Smooth muscle cell (in vitro differentiated cells): ENCODE measurements around the gene PPP6R1. TPM values are rescaled to one million over a fixed set of nuclear protein-coding genes. Genes with fewer than 3 reads are reported as not detected.

ENCODE experiments used
- DNase-seq: peaks from one replicate; lab custom pipeline; 2025; ENCODE audit not compliant: unreplicated experiment; lab: John Stamatoyannopoulos, UW
- H2AFZ ChIP-seq: fragments of 200-600 bp; sonication (generic); 2 replicates; pipeline ENCODE4 v1.6.0; 2016; ENCODE audit warnings: antibody characterized with exemption, low read depth, mild to moderate bottlenecking
- H3F3A ChIP-seq: fragments of 200-600 bp; sonication (generic); 2 replicates; pipeline ENCODE4 v1.6.0; 2017; ENCODE audit warnings: antibody characterized with exemption, low read depth
- H3K27ac ChIP-seq: fragments of 200-600 bp; sonication (generic); 2 replicates; pipeline ENCODE4 v1.5.1; 2016; ENCODE audit warnings: low read depth, mild to moderate bottlenecking
- H3K27me3 ChIP-seq: fragments of 200-600 bp; sonication (generic); 2 replicates; pipeline ENCODE4 v1.6.1; 2016; ENCODE audit warnings: low read depth, mild to moderate bottlenecking
- H3K36me3 ChIP-seq: fragments of 200-600 bp; sonication (generic); 2 replicates; pipeline ENCODE4 v1.5.1; 2016; ENCODE audit warnings: low read depth
- H3K4me1 ChIP-seq: fragments of 200-600 bp; sonication (generic); 2 replicates; pipeline ENCODE4 v1.5.1; 2016; ENCODE audit warnings: low read depth
- H3K4me2 ChIP-seq: fragments of 200-600 bp; sonication (generic); 2 replicates; pipeline ENCODE4 v1.6.0; 2016; ENCODE audit warnings: mild to moderate bottlenecking
- H3K4me3 ChIP-seq: fragments of 200-600 bp; sonication (generic); 2 replicates; pipeline ENCODE4 v1.5.1; 2016; ENCODE audit warnings: mild to moderate bottlenecking
- H3K79me2 ChIP-seq: fragments of 200-600 bp; sonication (generic); 2 replicates; pipeline ENCODE4 v1.6.0; 2016; ENCODE audit warnings: low read depth, mild to moderate bottlenecking
- H3K9ac ChIP-seq: fragments of 200-600 bp; sonication (generic); 2 replicates; pipeline ENCODE4 v1.6.0; 2016; ENCODE audit warnings: low read depth
- H3K9me3 ChIP-seq: fragments of 200-600 bp; sonication (generic); replicated peaks from 2 replicates; pipeline ENCODE4 v1.5.1; 2016; ENCODE audit warnings: low read depth
- H4K20me1 ChIP-seq: fragments of 200-600 bp; sonication (generic); 2 replicates; pipeline ENCODE4 v1.6.0; 2016; ENCODE audit warnings: low read depth
- WGBS: methylation state at CpG from one replicate; pipeline ENCODE4 v1.1.7; 2016; ENCODE audit warnings: low lambda C conversion rate; 5-methylcytosine and 5-hydroxymethylcytosine counted together
- polyA plus RNA-seq: library from polyadenylated mRNA; unstranded; fragments of >200 nt; fragmentation: Nextera tagmentation; extraction: Ambion mirVana; gene quantifications from 2 replicates; pipeline ENCODE4 v1.2.1, GENCODE V29; 2016
- total RNA-seq: library from RNA; depleted of rRNA; stranded (reverse); fragments of >200 nt; gene quantifications from 2 replicates; pipeline ENCODE4 v1.2.3, GENCODE V29; 2014
- TF ChIP-seq, protein P1 (sequence below): fragments of 200-600 bp; sonication (generic); IDR thresholded peaks from 2 replicates; pipeline ENCODE4 v1.5.1; 2017; ENCODE audit warnings: borderline replicate concordance, mild to moderate bottlenecking, antibody characterized with exemption; ENCODE audit not compliant: insufficient read depth, poor library complexity, severe bottlenecking

Gene PPP6R1
- total and polyA plus RNA-seq, 2 experiments from 2014 or later: 31.1 to 58.0 TPM

GRCh38 chr19:55216461-55217198 lies 42.2 kb downstream of the PPP6R1 start:
- 5% methylated on average over 36 of the region's 36 CpGs for WGBS
- Histone ChIP-seq H3K4me1 (peaks cover 3% of the 10 kb centered on the region), H4K20me1 (no peaks in the 10 kb centered on the region), H3K36me3 (no peaks in the 10 kb centered on the region), H3F3A (no peaks in the 10 kb centered on the region), H3K9me3 (no peaks in the 10 kb centered on the region), H3K27ac (peak overlapping the region; percentile 25), H3K27me3 (no peaks in the 10 kb centered on the region), H3K9ac (no peak overlapping the region), H3K4me2 (peak overlapping the region; percentile 82), H3K4me3 (peak overlapping the region; percentile 26), H2AFZ (no peak overlapping the region), H3K79me2 (no peaks in the 10 kb centered on the region)
- peak; percentile 69 for DNase-seq
- TF ChIP-seq, protein P1, sequence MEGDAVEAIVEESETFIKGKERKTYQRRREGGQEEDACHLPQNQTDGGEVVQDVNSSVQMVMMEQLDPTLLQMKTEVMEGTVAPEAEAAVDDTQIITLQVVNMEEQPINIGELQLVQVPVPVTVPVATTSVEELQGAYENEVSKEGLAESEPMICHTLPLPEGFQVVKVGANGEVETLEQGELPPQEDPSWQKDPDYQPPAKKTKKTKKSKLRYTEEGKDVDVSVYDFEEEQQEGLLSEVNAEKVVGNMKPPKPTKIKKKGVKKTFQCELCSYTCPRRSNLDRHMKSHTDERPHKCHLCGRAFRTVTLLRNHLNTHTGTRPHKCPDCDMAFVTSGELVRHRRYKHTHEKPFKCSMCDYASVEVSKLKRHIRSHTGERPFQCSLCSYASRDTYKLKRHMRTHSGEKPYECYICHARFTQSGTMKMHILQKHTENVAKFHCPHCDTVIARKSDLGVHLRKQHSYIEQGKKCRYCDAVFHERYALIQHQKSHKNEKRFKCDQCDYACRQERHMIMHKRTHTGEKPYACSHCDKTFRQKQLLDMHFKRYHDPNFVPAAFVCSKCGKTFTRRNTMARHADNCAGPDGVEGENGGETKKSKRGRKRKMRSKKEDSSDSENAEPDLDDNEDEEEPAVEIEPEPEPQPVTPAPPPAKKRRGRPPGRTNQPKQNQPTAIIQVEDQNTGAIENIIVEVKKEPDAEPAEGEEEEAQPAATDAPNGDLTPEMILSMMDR: no peak

DNA sequence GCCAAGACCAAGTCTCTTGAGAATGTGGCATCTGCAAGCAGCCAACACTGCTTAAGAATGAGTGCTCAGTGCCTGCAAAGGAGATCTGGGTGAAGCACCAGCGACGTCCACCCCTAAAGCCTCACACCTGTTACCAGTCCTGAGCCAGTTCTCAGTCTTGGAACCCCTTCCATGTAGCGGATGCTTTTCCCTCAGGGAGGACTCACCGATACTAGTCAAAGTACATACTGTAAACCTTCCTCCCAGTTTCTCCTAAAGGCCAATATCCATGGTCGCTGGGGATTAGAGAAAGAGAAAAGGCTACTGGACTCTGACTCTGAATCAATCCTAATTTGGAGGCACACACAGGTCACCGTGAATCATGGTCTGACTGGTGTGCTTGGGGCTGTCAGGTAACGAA lies 45.3 kb downstream of the PPP6R1 start:
- Histone ChIP-seq H3K27ac (no peak overlapping the region), H3K36me3 (no peaks in the 10 kb centered on the region), H3K4me1 (peaks cover 3% of the 10 kb centered on the region), H3F3A (no peaks in the 10 kb centered on the region), H3K4me2 (no peak overlapping the region), H3K27me3 (no peaks in the 10 kb centered on the region), H3K4me3 (no peak overlapping the region), H4K20me1 (no peaks in the 10 kb centered on the region), H3K9ac (no peak overlapping the region), H3K79me2 (no peaks in the 10 kb centered on the region), H2AFZ (no peak overlapping the region), H3K9me3 (no peaks in the 10 kb centered on the region)
- TF ChIP-seq, protein P1: no peak
- WGBS: 96% methylated on average over 7 of the region's 7 CpGs
- no peak for DNase-seq

GRCh38 chr19:55212447-55212846 lies 46.4 kb downstream of the PPP6R1 start:
- Histone ChIP-seq H3K4me2 (no peak overlapping the region), H3K79me2 (no peaks in the 10 kb centered on the region), H3K4me1 (peaks cover 3% of the 10 kb centered on the region), H3K36me3 (no peaks in the 10 kb centered on the region), H3K4me3 (no peak overlapping the region), H3F3A (no peaks in the 10 kb centered on the region), H3K27ac (no peak overlapping the region), H3K9ac (no peak overlapping the region), H2AFZ (no peak overlapping the region), H3K9me3 (no peaks in the 10 kb centered on the region), H4K20me1 (no peaks in the 10 kb centered on the region), H3K27me3 (no peaks in the 10 kb centered on the region)
- TF ChIP-seq, protein P1: peak; percentile 20
- WGBS: 95% methylated on average over 3 of the region's 3 CpGs
- no peak for DNase-seq
